Psoas muscle (tissue), 8 donors: Measurements from ENCODE around the gene ZMYND12. TPM values are rescaled to one million over a fixed set of nuclear protein-coding genes. Genes with fewer than 3 reads are reported as not detected.
"Not testable (repeated sequence)": the region's sequence is repeated elsewhere in the genome, so short reads cannot be mapped to it uniquely, and the experiment has no call there.

Source experiments
- ATAC-seq, 4 donors: fragments of 200-7000 bp; cut with Tn5 transposase; one replicate each; pipeline ENCODE4 v1.9.1; 2020; ENCODE audit warnings: moderate library complexity in 3 of 4, mild to moderate bottlenecking in 2 of 4
- DNase-seq, 2 donors: peaks; one replicate each; pipeline ENCODE4 v3.0.0-alpha.2; 2020
- H3K27ac ChIP-seq: fragments of 200-600 bp; one replicate; pipeline ENCODE4 v1.8.0; 2022
- H3K27me3 ChIP-seq, 3 donors: fragments of 200-600 bp in 1 of 3; one replicate each; pipeline versions ENCODE4 v1.6.1 to v1.8.0; 2013 to 2022; ENCODE audit warnings: low read length in 2 of 3, mild to moderate bottlenecking in 2 of 3, moderate library complexity in 1 of 3; ENCODE audit not compliant: insufficient read depth in 3 of 3
- H3K36me3 ChIP-seq, 2 donors: fragments of 200-600 bp in 1 of 2; one replicate each; pipeline versions ENCODE4 v1.6.1 to v1.8.0; 2013 to 2022; ENCODE audit warnings: low read depth in 1 of 2, mild to moderate bottlenecking in 1 of 2, moderate library complexity in 1 of 2; ENCODE audit not compliant: insufficient read depth in 1 of 2
- H3K4me1 ChIP-seq: fragments of 200-600 bp; one replicate; pipeline ENCODE4 v1.8.0; 2022
- H3K4me3 ChIP-seq: fragments of 200-600 bp; one replicate; pipeline ENCODE4 v1.8.0; 2022; ENCODE audit warnings: mild to moderate bottlenecking
- H3K9me3 ChIP-seq: fragments of 200-600 bp; one replicate; pipeline ENCODE4 v1.8.0; 2022
- CTCF ChIP-seq: fragments of 200-600 bp; IDR thresholded peaks from one replicate; pipeline ENCODE4 v1.8.0; 2022; ENCODE audit warnings: antibody characterized with exemption
- WGBS, 3 donors: extraction: QIAGEN DNeasy Blood & Tissue Kit; methylation state at CpG; one replicate each; pipeline versions ENCODE4 v1.1.6 to v1.1.7; 2013; 5-methylcytosine and 5-hydroxymethylcytosine counted together
- intact Hi-C, 2 donors: fragments of 100-400 bp; cut with DNase I; formaldehyde crosslinking; loops; one replicate each; pipeline versions ENCODE4 v1.11.0 to v1.14.2; 2022
- polyA plus RNA-seq, 3 donors: library from polyadenylated mRNA; stranded (reverse); fragments of 200-250 nt; gene quantifications; one replicate each; pipeline ENCODE4 v1.2.3, GENCODE V29; 2013
- total RNA-seq, 4 donors: library from RNA; stranded (reverse); fragmentation: NEBNext Ultra II Directional in 2 of 4; extraction: Animal tissue kit (Norgen Biotek cat#: 25700) in 2 of 4; gene quantifications; one replicate each; pipeline versions ENCODE4 v1.2.1 to v1.2.4, GENCODE V29; 2021 to 2023
- donor health status: healthy with polysubstance abuse.
- donor health status: DM: no; HTN: no; CAD: no; lungs with moderate emphysema.
- donor health status: Bipolar disorder and iron deficiency.
- donor health status: healthy.
- donor health status: DM: yes; HTN: yes; CAD: no.
- donor health status: DM: no; HTN: no; CAD: no.
- donor health status: DM: no; HTN: no; CAD: no.
- donor health status: DM: yes; HTN: yes; CAD: no.

Gene ZMYND12
- total and polyA plus RNA-seq, 7 donors: 0.39 to 2.7 (median 1.0) TPM

DNA sequence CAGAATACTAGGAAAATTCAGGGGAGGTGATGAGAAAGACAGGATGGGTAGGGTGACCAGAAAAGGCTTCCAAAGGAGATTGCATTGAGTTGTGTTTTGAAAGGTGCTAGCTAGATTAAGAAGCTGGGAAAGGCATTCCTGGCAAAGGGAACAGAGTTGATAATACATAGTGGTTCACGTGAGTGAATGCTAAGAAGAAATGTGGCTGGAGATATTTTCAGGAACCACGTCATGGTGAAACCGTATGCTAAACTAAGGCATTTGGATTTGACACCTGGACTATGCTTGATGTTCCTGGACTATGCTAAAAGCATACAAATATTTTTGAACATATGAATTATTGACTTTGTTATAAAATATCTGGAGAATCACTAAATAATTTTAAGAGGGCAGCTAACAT, 22.0 kb upstream of the ZMYND12 start:
- no peak for ATAC-seq
- WGBS, 3 donors: 80 to 86% (median 84%) methylated on average over 3 of the region's 3 CpGs
- H3K27ac ChIP-seq: no peak overlapping the region

GRCh38 chr1:42477354-42477753, 21.5 kb upstream of the ZMYND12 start:
- H3K4me1 ChIP-seq, ATAC-seq, intact Hi-C loops, H3K9me3 ChIP-seq, H3K4me3 ChIP-seq, DNase-seq, H3K27ac ChIP-seq, H3K27me3 ChIP-seq: not testable (repeated sequence)
- peaks cover 0 to 17% of the 10 kb centered on the region in 2 donors for H3K36me3 ChIP-seq
- WGBS, 3 donors: 82 to 91% (median 86%) methylated on average over 4 of the region's 4 CpGs

More for the DNA sequence above, 22.0 kb upstream of the ZMYND12 start:
- intact Hi-C loops: no loop called here
- no peaks in the 10 kb centered on the region for H3K9me3 ChIP-seq
- TF ChIP-seq CTCF: no peak
- H3K4me1 ChIP-seq: no peaks in the 10 kb centered on the region
- H3K36me3 ChIP-seq: peaks cover 0 to 21% of the 10 kb centered on the region in 2 donors
- H3K27me3 ChIP-seq: no peaks in the 10 kb centered on the region
- no peak for DNase-seq
- H3K4me3 ChIP-seq: no peak overlapping the region

DNA sequence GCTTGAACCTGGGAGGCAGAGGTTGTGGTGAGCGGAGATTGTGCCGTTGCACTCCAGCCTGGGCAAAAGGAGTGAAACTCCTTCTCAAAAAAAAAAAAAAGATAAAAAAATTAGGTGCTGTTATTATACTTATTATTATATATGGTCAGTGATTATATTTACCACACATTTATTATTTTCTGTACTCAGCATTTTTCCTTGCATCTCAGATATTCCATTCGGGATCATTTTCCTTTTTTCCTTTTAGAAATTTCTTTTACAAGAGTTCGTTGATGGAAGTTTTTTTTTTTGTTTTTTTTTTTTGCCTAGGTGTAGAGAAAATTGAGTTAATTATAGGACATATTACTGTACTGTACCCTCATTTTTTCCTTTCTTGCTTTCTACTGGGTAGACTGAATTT, 20.8 kb upstream of the ZMYND12 start:
- H3K36me3 ChIP-seq: peaks cover 0 to 12% of the 10 kb centered on the region in 2 donors
- H3K4me1 ChIP-seq: no peaks in the 10 kb centered on the region
- no peak overlapping the region for H3K27ac ChIP-seq
- intact Hi-C loops: no loop called here
- no peaks in the 10 kb centered on the region for H3K27me3 ChIP-seq
- ATAC-seq (no peak), DNase-seq (no peak)
- no peak overlapping the region for H3K4me3 ChIP-seq
- H3K9me3 ChIP-seq: no peaks in the 10 kb centered on the region
- WGBS, 3 donors: 90 to 96% (median 94%) methylated on average over 4 of the region's 4 CpGs
- TF ChIP-seq CTCF: no peak

DNA sequence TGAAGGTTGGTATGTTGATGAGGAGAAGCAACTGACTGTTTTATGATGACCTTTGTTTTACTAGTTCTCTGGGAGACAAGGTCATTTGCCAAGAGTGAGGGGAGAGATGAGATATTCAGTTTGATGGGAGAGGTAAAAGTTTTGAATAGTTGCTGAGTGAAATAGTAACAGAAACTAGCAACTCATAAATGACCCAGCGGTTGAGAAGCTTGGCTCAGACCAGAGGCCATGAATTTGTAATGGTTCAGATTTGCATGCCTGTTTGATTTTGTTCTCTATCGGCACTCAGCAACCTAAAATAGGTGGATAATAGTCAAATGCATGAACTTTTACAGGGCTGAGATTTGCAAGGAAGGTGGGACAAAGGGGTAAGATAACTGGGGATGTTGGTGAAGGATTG, 13.9 kb upstream of the ZMYND12 start:
- ATAC-seq (no peak), DNase-seq (no peak)
- no peaks in the 10 kb centered on the region for H3K36me3 ChIP-seq
- no peak overlapping the region for H3K4me3 ChIP-seq
- H3K9me3 ChIP-seq: no peaks in the 10 kb centered on the region
- H3K27ac ChIP-seq: no peak overlapping the region
- 54 to 78% (median 64%) methylated on average over 2 of the region's 2 CpGs for WGBS, 3 donors
- intact Hi-C loops: no loop called here
- H3K27me3 ChIP-seq: no peaks in the 10 kb centered on the region
- H3K4me1 ChIP-seq: no peaks in the 10 kb centered on the region
- TF ChIP-seq CTCF: no peak

DNA sequence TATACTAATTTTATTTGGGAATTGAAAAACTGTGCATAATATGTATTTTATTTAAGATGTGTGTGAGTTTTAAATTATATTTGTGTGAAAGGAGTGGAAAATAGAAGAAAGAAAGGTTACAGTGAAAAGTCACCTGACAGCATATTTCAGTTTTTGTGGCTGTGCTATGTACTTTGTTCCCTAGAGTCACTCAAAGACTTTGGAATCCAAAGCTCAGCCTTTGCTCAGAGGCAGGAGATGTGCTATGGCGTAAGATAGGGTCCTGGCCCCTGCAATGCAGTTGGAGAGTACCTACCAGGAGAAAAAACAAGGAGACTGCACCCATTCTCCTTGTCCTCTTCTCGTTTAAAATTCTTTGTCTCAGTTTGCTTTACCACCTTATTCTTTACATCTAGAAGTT, 10.2 kb upstream of the ZMYND12 start:
- Histone ChIP-seq H3K36me3 (peaks cover 0 to 4% of the 10 kb centered on the region in 2 donors), H3K4me3 (no peak overlapping the region), H3K9me3 (no peaks in the 10 kb centered on the region), H3K27me3 (no peaks in the 10 kb centered on the region), H3K4me1 (peaks cover 4% of the 10 kb centered on the region), H3K27ac (no peak overlapping the region)
- no peak for TF ChIP-seq CTCF
- intact Hi-C loops: no loop called here
- 87 to 93% (median 89%) methylated on average over 2 of the region's 2 CpGs for WGBS, 3 donors
- ATAC-seq (no peak), DNase-seq (no peak)
